DMS114 treated with DMSO at 0.1 percent for 48 hours (cell line): ENCODE results near the gene ERMARD.
A peak's percentile ranks its signal among the peaks of the same experiment; 100 is the strongest.

ENCODE experiments used
- DNase-seq: peaks from one replicate; lab custom pipeline; 2025; ENCODE audit not compliant: unreplicated experiment; lab: John Stamatoyannopoulos, UW

Gene ERMARD

GRCh38 chr6:169783401-169783800, 32.0 kb downstream of the ERMARD start:
- DNase-seq = no peak

GRCh38 chr6:169783971-169784820, 32.8 kb downstream of the ERMARD start:
- DNase-seq = no peak

- no peak for DNase-seq
Observed at GRCh38 chr6:169784821-169785340, 33.5 kb downstream of the ERMARD start.

GRCh38 chr6:169785566-169785965, 34.1 kb downstream of the ERMARD start:
- DNase-seq = no peak

GRCh38 chr6:169786349-169786748, 34.9 kb downstream of the ERMARD start:
- DNase-seq = no peak

GRCh38 chr6:169787797-169788196, 36.4 kb downstream of the ERMARD start:
- no peak for DNase-seq

GRCh38 chr6:169788809-169789145, 37.4 kb downstream of the ERMARD start:
- no peak for DNase-seq

GRCh38 chr6:169789146-169789943, 37.9 kb downstream of the ERMARD start:
- DNase-seq = no peak

- DNase-seq = peak; percentile 40
Observed at GRCh38 chr6:169789944-169790927, 38.8 kb downstream of the ERMARD start.

GRCh38 chr6:169791721-169792131, 40.3 kb downstream of the ERMARD start:
- DNase-seq = no peak

GRCh38 chr6:169792306-169793015, 41.0 kb downstream of the ERMARD start:
- no peak for DNase-seq

- DNase-seq = no peak
Observed at GRCh38 chr6:169793408-169793807, 42.0 kb downstream of the ERMARD start.

GRCh38 chr6:169794317-169795055, 43.1 kb downstream of the ERMARD start:
- no peak for DNase-seq

GRCh38 chr6:169795196-169795595, 43.8 kb downstream of the ERMARD start:
- DNase-seq = no peak

GRCh38 chr6:169798764-169799473, 47.5 kb downstream of the ERMARD start:
- no peak for DNase-seq

GRCh38 chr6:169799474-169799926, 48.1 kb downstream of the ERMARD start:
- no peak for DNase-seq

- no peak for DNase-seq
Observed at GRCh38 chr6:169800116-169800667, 48.8 kb downstream of the ERMARD start.

GRCh38 chr6:169800668-169801395, 49.4 kb downstream of the ERMARD start:
- no peak for DNase-seq
